RWPE1 (cell line): ENCODE data around the gene GAB4.
"Not testable (repeated sequence)": the region's sequence is repeated elsewhere in the genome, so short reads cannot be mapped to it uniquely, and the experiment has no call there.

ENCODE experiments used
- CTCF ChIA-PET: fragments of 350-600 bp; sonication (Branson Sonifier 250); formaldehyde crosslinking; extraction: SDS; loops from one replicate; lab custom pipeline; 2021; lab: Yijun Ruan, JAX
- POLR2A ChIA-PET: fragments of 400-600 bp; formaldehyde crosslinking; extraction: SDS; loops from one replicate; lab custom pipeline; 2020; ENCODE audit warnings: antibody characterized with exemption; ENCODE audit not compliant: low non-redundant PET; lab: Yijun Ruan, JAX
- DNase-seq: peaks from one replicate; pipeline ENCODE4 v3.0.0; 2012; ENCODE audit warnings: low spot score
- H3K27ac ChIP-seq: fragments of 450-650 bp; 2 replicates; pipeline ENCODE4 v1.5.1; 2017
- TF ChIP-seq, protein P1 (sequence below): fragments of 450-650 bp; conservative IDR thresholded peaks from 2 replicates; pipeline ENCODE4 v1.5.1; 2017; ENCODE audit warnings: low read depth, mild to moderate bottlenecking

GAB4 gene

DNA sequence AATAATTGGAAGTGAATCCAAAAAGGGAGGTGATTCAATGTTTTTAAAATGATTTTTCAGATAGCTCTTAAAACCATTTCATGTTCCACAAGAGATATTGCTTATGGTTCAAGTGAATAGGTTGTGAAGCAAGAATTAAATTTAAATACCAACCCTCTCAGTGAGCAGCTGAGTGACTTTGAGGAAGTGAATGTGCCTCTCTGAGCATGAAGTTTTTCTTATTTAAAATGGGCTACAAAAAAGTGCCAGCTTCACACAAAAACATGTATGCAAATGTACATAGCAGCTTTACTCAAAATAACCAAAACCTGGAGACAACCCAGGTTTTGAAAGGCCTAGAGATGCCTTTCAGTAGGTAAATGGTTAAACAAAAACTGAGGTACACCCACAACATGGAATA is 35.5 kb upstream of the GAB4 start:
- CTCF ChIA-PET = no interaction called here
- H3K27ac ChIP-seq = no peak overlapping the region
- POLR2A ChIA-PET = no interaction called here

GRCh38 chr22:17036842-17037711 is 29.1 kb upstream of the GAB4 start:
- DNase-seq, POLR2A ChIA-PET, CTCF ChIA-PET: not testable (repeated sequence)
- peak overlapping the region; percentile 87 for H3K27ac ChIP-seq

More for the DNA sequence above, 35.5 kb upstream of the GAB4 start:
- TF ChIP-seq, protein P1, sequence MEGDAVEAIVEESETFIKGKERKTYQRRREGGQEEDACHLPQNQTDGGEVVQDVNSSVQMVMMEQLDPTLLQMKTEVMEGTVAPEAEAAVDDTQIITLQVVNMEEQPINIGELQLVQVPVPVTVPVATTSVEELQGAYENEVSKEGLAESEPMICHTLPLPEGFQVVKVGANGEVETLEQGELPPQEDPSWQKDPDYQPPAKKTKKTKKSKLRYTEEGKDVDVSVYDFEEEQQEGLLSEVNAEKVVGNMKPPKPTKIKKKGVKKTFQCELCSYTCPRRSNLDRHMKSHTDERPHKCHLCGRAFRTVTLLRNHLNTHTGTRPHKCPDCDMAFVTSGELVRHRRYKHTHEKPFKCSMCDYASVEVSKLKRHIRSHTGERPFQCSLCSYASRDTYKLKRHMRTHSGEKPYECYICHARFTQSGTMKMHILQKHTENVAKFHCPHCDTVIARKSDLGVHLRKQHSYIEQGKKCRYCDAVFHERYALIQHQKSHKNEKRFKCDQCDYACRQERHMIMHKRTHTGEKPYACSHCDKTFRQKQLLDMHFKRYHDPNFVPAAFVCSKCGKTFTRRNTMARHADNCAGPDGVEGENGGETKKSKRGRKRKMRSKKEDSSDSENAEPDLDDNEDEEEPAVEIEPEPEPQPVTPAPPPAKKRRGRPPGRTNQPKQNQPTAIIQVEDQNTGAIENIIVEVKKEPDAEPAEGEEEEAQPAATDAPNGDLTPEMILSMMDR = no peak
- DNase-seq = no peak

GRCh38 chr22:17035976-17036841 is 28.2 kb upstream of the GAB4 start:
- POLR2A ChIA-PET, CTCF ChIA-PET, DNase-seq: not testable (repeated sequence)
- peak overlapping the region; percentile 87 for H3K27ac ChIP-seq

- DNase-seq = no peak
- POLR2A ChIA-PET = no interaction called here
These were observed 27.2 kb upstream of the GAB4 start for GRCh38 chr22:17035246-17035645.

DNA sequence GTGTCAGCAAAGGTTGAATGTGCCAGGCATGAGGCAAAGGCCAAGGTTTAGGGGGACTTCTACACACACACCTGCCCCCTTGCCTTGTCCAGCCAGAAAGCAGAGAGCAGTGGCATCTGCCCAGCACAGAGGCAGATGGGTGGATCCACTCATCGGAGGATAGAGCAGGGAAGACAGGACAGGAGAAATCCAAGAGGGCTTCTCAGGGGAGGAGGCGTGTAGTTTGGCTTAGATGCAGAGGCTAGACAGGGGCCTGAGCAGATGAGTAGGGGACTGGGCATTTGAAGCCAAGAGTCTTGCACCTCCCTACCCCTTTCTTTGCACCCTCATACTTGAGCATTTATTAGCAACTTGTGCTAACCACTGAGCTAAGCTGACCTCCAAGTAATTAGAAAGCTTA is 26.5 kb upstream of the GAB4 start:
- CTCF ChIA-PET, POLR2A ChIA-PET, H3K27ac ChIP-seq, DNase-seq: not testable (repeated sequence)

More at GRCh38 chr22:17035246-17035645, 27.2 kb upstream of the GAB4 start:
- TF ChIP-seq, protein P1 = no peak
- CTCF ChIA-PET = no interaction called here
- peak overlapping the region; percentile 87 for H3K27ac ChIP-seq

- POLR2A ChIA-PET, DNase-seq, CTCF ChIA-PET, H3K27ac ChIP-seq: not testable (repeated sequence)
These were observed 24.3 kb upstream of the GAB4 start for GRCh38 chr22:17032277-17032676.

- CTCF ChIA-PET, DNase-seq, H3K27ac ChIP-seq, POLR2A ChIA-PET: not testable (repeated sequence)
These were observed 16.4 kb upstream of the GAB4 start for GRCh38 chr22:17024380-17024779.

GRCh38 chr22:17015552-17015951 is 7.5 kb upstream of the GAB4 start:
- CTCF ChIA-PET, H3K27ac ChIP-seq, POLR2A ChIA-PET: not testable (repeated sequence)

GRCh38 chr22:17014101-17014440 is 6.0 kb upstream of the GAB4 start:
- POLR2A ChIA-PET, H3K27ac ChIP-seq, CTCF ChIA-PET, DNase-seq: not testable (repeated sequence)

More at GRCh38 chr22:17015552-17015951, 7.5 kb upstream of the GAB4 start:
- not testable (repeated sequence) for DNase-seq
